HG03097 (cell line): Measurements from ENCODE around the gene HIBADH.
"Not testable (repeated sequence)": the region's sequence is repeated elsewhere in the genome, so short reads cannot be mapped to it uniquely, and the experiment has no call there.

Experiments used
- ATAC-seq: cut with Tn5 transposase; IDR thresholded peaks from one replicate; pipeline ENCODE4 v1.9.1; 2021; ENCODE audit not compliant: unreplicated experiment, low FRiP score

Gene HIBADH

GRCh38 chr7:27516421-27516820 is 146.3 kb downstream of the HIBADH start:
- ATAC-seq, result no peak

GRCh38 chr7:27515933-27516332 is 146.8 kb downstream of the HIBADH start:
- no peak for ATAC-seq

- no peak for ATAC-seq
Observed at GRCh38 chr7:27514861-27515260, 147.8 kb downstream of the HIBADH start.

- no peak for ATAC-seq
Observed at GRCh38 chr7:27513885-27514284, 148.8 kb downstream of the HIBADH start.

- ATAC-seq, result not testable (repeated sequence)
Observed at GRCh38 chr7:27511370-27511769, 151.3 kb downstream of the HIBADH start.

GRCh38 chr7:27510541-27510940 is 152.1 kb downstream of the HIBADH start:
- ATAC-seq, result no peak

- ATAC-seq, result not testable (repeated sequence)
Observed at GRCh38 chr7:27501879-27502278, 160.8 kb downstream of the HIBADH start.

GRCh38 chr7:27501001-27501400 is 161.7 kb downstream of the HIBADH start:
- ATAC-seq, result no peak

GRCh38 chr7:27492224-27492623 is 170.5 kb downstream of the HIBADH start:
- no peak for ATAC-seq

GRCh38 chr7:27491534-27491933 is 171.1 kb downstream of the HIBADH start:
- no peak for ATAC-seq

DNA sequence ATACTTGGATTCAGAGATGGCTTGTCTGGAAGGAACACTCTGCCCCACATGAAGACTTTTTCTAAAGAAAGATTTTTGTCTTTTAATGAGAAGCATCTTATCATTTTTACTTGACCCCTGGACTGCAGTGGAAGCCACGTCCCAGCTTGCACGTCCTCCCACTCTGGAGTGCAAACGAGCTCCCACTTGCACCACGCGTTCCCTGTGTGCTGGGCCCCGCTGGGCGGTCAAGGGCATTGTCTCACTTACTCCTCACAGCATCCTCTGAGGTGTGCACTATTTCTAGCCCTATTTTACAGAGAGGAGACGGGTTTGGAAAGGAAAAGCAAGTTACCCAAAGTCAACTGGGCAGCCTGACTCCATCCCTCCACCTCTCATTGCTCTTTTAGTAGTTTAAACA is 175.2 kb downstream of the HIBADH start:
- ATAC-seq, result no peak

GRCh38 chr7:27484451-27484850 is 178.2 kb downstream of the HIBADH start:
- no peak for ATAC-seq

DNA sequence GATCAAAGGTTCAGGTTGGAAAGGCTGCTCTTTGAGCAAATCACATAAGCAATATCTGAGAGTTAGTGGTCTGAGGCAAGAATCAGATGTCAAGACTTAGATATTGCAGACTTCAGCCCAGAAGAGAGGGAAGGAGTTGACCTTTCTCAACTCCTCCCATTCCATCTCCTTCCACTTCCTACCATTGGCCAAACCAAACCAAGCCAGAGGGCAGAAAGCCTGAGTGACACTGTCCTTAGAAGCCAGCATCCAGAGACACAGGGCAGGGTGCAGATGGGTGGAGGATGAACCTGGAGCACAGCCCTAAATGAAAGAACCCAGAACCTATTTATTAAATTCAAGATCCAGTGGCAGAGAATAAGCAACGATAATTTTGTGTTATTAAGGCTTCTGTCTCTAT is 180.5 kb downstream of the HIBADH start:
- ATAC-seq, result no peak

- no peak for ATAC-seq
Observed at GRCh38 chr7:27478556-27478955, 184.1 kb downstream of the HIBADH start.

DNA sequence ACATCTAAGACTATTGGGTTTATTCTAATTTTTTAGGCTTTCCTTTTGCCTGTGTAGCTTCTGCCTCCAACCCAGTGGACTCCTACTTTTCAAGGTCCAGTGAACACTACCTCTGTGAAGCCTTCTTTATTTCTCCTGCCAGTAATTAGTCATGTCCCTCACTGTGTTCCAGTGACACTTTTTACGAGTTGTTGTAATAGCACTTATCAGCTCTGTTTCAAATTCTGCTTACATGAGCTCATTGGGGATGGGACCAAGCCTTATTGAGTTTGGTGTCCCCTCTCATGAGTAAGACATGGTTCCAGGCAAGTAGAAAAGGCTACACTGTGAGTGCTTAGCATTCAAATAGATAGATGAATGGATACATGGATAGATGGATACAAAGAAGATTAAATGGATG is 184.6 kb downstream of the HIBADH start:
- ATAC-seq, result no peak

- no peak for ATAC-seq
Observed at GRCh38 chr7:27476493-27476892, 186.2 kb downstream of the HIBADH start.
